A673 (cell line): ENCODE data around the gene FGF21. TPM values are rescaled to one million over a fixed set of nuclear protein-coding genes. Genes with fewer than 3 reads are reported as not detected.

Experiments
- BruUV-seq: library from RNA; stranded (reverse); fragments of 400-500 nt; replicated peaks from 2 replicates; lab custom pipeline; 2021; lab: Mats Ljungman, UMichigan
- CTCF ChIA-PET: fragments of 300-600 bp; sonication (Branson Sonifier 250); formaldehyde crosslinking; loops from one replicate; lab custom pipeline; 2022; ENCODE audit warnings: antibody characterized with exemption; lab: Charles Lee
- POLR2A ChIA-PET: fragments of 300-600 bp; sonication (Branson Sonifier 250); formaldehyde crosslinking; loops from one replicate; lab custom pipeline; 2022; ENCODE audit warnings: antibody characterized with exemption; ENCODE audit not compliant: low non-redundant PET; lab: Charles Lee
- DNase-seq: peaks from one replicate; pipeline ENCODE4 v3.0.0-alpha.2; 2015; ENCODE audit warnings: low spot score
- H3K27ac ChIP-seq: fragments of 200-600 bp; sonication (generic); 2 replicates; pipeline ENCODE4 v1.5.1; 2016; ENCODE audit warnings: mixed run types, low read depth, mild to moderate bottlenecking, mixed read lengths, antibody characterized with exemption, low read length; ENCODE audit not compliant: poor library complexity, severe bottlenecking
- H3K27me3 ChIP-seq: fragments of 200-600 bp; sonication (generic); replicated peaks from 2 replicates; pipeline ENCODE4 v1.6.1; 2017; ENCODE audit warnings: mixed run types, low read depth, mild to moderate bottlenecking, mixed read lengths, antibody characterized with exemption, low read length; ENCODE audit not compliant: insufficient read depth, poor library complexity
- H3K36me3 ChIP-seq: fragments of 200-600 bp; sonication (generic); 2 replicates; pipeline ENCODE4 v1.6.1; 2016; ENCODE audit warnings: mixed run types, mild to moderate bottlenecking, mixed read lengths, antibody characterized with exemption, low read length; ENCODE audit not compliant: insufficient read depth, poor library complexity, severe bottlenecking
- H3K4me1 ChIP-seq: fragments of 200-600 bp; sonication (generic); 2 replicates; pipeline ENCODE4 v1.6.1; 2017; ENCODE audit warnings: mixed run types, mild to moderate bottlenecking, mixed read lengths, antibody characterized with exemption, low read length; ENCODE audit not compliant: insufficient read depth, poor library complexity, severe bottlenecking
- H3K4me3 ChIP-seq: fragments of 200-600 bp; sonication (generic); 2 replicates; pipeline ENCODE4 v1.5.1; 2016; ENCODE audit warnings: low read depth, mixed run types, mild to moderate bottlenecking, mixed read lengths, low read length; ENCODE audit not compliant: poor library complexity, severe bottlenecking
- H3K9me3 ChIP-seq: fragments of 200-600 bp; sonication (generic); 2 replicates; pipeline ENCODE4 v1.6.1; 2016; ENCODE audit warnings: mixed run types, low read depth, mild to moderate bottlenecking, mixed read lengths, antibody characterized with exemption, low read length; ENCODE audit not compliant: poor library complexity, severe bottlenecking
- EZH2 ChIP-seq: fragments of 200-600 bp; sonication (generic); IDR thresholded peaks from 2 replicates; pipeline ENCODE4 v1.6.1; 2017; ENCODE audit warnings: borderline replicate concordance, low read depth, mild to moderate bottlenecking, mixed read lengths, antibody characterized with exemption, low read length; ENCODE audit not compliant: poor library complexity, severe bottlenecking
- intact Hi-C: fragments of 100-400 bp; cut with micrococcal nuclease; formaldehyde crosslinking; loops from one replicate; pipeline ENCODE4 v1.10.0; 2022; ENCODE audit not compliant: unreplicated experiment
- total RNA-seq: library from RNA; stranded (reverse); gene quantifications from 2 replicates; pipeline ENCODE4 v1.2.3, GENCODE V29; 2021
- TF ChIP-seq, protein P1 (sequence below): fragments of 300-800, 200-600 bp; sonication (generic); conservative IDR thresholded peaks from 2 replicates; pipeline ENCODE4 v1.5.1; 2017; ENCODE audit warnings: low read depth, mild to moderate bottlenecking, antibody characterized with exemption, low read length, moderate library complexity, mixed read lengths

Gene FGF21
- total RNA-seq, 1 experiment from 2014 or later: not detected

DNA sequence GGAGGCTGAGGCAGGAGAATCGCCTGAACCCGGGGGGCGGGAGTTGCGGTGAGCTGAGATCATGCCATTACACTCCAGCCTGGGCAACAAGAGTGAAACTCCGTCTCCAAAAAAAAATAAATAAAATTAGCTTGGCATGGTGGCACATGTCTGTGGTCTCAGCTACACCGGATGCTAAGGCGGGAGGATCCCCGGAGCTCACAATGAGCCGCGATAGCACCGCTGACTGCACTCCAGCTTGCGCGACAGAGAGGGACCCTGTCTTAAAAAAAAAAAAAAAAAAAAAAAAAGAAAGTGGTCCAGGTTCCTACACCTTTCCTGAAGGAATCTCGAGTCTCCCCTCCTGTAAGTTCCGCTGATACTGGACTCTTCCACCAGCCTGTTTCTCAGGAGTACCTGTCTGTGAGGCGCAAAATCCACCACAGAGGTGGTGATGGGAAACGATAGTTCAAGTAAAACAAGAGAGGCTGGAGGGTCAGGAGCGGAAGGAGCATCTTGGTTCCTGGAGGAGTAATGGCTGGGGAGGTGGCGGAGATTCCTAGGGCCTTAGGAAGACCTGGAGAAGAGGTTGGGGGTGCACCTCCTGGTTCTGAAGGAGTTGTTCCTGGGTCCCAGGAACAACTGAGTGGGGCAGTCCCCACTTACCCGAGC is 3.4 kb upstream of the FGF21 start:
- Histone ChIP-seq H3K4me3 (peak overlapping the region; percentile 21), H3K4me1 (no peaks in the 10 kb centered on the region), H3K9me3 (no peaks in the 10 kb centered on the region), H3K27ac (no peak overlapping the region), H3K27me3 (no peaks in the 10 kb centered on the region), H3K36me3 (no peaks in the 10 kb centered on the region)
- TF ChIP-seq, protein P1, sequence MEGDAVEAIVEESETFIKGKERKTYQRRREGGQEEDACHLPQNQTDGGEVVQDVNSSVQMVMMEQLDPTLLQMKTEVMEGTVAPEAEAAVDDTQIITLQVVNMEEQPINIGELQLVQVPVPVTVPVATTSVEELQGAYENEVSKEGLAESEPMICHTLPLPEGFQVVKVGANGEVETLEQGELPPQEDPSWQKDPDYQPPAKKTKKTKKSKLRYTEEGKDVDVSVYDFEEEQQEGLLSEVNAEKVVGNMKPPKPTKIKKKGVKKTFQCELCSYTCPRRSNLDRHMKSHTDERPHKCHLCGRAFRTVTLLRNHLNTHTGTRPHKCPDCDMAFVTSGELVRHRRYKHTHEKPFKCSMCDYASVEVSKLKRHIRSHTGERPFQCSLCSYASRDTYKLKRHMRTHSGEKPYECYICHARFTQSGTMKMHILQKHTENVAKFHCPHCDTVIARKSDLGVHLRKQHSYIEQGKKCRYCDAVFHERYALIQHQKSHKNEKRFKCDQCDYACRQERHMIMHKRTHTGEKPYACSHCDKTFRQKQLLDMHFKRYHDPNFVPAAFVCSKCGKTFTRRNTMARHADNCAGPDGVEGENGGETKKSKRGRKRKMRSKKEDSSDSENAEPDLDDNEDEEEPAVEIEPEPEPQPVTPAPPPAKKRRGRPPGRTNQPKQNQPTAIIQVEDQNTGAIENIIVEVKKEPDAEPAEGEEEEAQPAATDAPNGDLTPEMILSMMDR: no peak
- no peak for TF ChIP-seq EZH2
- CTCF ChIA-PET: no interaction called here
- DNase-seq: no peak
- POLR2A ChIA-PET: interaction anchor here (0.6 kb wide), 2 partner anchors 75 to 102 kb away, joined by 7 to 9 read pairs; no protein-coding TSS in a partner anchor
- intact Hi-C loops: no loop called here
- BruUV-seq: no TSS peak

DNA sequence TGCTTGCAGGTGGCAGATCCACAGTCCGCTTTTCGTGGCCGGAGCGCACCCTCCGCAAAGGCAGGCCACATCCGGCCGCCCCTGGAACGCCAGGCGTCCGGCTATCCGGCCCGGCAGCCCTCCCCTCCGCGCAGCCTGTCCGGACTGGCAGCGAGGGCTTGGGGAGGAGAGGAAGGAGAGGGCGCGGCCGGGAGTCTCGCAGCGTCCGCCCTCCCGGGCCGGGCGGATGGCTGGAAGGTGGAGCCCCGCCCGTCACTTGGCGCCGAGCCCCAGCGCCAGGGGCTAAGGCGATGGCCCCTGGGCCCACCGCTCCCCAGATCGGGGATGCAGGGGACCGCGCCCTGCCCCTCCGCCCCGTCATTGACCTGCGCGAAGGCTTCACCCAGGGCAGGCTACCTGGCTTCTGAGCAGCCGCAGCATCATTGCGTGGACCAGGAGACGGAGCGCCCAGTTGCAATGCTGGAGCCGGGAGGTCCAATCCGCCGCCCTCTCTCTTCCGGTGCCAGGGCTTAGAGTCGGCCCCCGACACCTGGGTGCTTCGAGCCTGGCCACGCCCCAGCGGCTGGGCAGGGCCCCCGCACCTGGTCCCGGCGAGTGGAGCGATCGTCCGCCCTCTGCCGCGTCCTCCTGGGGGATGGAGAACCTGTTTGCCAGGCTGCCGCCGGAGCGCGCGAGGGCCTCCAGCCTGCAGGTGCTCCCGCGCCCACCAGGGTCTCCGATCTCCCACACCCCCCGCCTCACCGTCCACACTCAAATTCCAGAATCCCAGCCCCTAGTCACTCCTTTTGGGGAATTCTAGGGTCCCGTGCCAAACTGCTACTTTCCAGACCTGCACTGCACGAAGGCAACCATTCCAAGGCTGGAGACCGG is 2.6 kb upstream of the FGF21 start, which contains the start of gene FUT1:
Gene FUT1, minus strand, starts transcription at position 146 of the 870 bp plus-strand sequence. CDS start 1,360 bp downstream, outside the sequence.
- ChIA-PET POLR2A (no interaction called here), CTCF (no interaction called here)
- no peaks in the 10 kb centered on the region for H3K4me1 ChIP-seq
- H3K36me3 ChIP-seq: no peaks in the 10 kb centered on the region
- DNase-seq: no peak
- TF ChIP-seq, protein P1: no peak
- no peak for TF ChIP-seq EZH2
- no peaks in the 10 kb centered on the region for H3K27me3 ChIP-seq
- H3K9me3 ChIP-seq: no peaks in the 10 kb centered on the region
- no TSS peak for BruUV-seq
- no peak within 1 kb of the TSS for H3K27ac ChIP-seq
- peak within 1 kb of the TSS; percentile 21 for H3K4me3 ChIP-seq
- intact Hi-C loops: no loop called here

DNA sequence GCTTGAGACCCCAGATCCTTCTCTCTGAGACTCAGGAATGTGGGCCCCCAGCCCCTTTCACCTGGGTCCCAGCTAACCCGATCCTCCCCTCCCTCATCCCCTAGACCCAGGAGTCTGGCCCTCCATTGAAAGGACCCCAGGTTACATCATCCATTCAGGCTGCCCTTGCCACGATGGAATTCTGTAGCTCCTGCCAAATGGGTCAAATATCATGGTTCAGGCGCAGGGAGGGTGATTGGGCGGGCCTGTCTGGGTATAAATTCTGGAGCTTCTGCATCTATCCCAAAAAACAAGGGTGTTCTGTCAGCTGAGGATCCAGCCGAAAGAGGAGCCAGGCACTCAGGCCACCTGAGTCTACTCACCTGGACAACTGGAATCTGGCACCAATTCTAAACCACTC is 463 bp downstream of the FGF21 start:
- H3K4me3 ChIP-seq: no peak overlapping the region
- no peaks in the 10 kb centered on the region for H3K9me3 ChIP-seq
- peak overlapping the region; percentile 37 for H3K27ac ChIP-seq
- H3K4me1 ChIP-seq: no peaks in the 10 kb centered on the region
- DNase-seq: no peak
- no peak for TF ChIP-seq EZH2
- TF ChIP-seq, protein P1: no peak
- CTCF ChIA-PET: no interaction called here
- peaks cover 3% of the 10 kb centered on the region for H3K27me3 ChIP-seq
- POLR2A ChIA-PET: no interaction called here
- no TSS peak for BruUV-seq
- H3K36me3 ChIP-seq: no peaks in the 10 kb centered on the region
- intact Hi-C loops: no loop called here
